K562 (cell line): ENCODE data around the gene ZNF862. TPM values are rescaled to one million over a fixed set of nuclear protein-coding genes. Genes with fewer than 3 reads are reported as not detected.

Source experiments
- BRF1 ChIP-seq: IDR thresholded peaks from 3 replicates; pipeline ENCODE4 v1.6.1; 2011; ENCODE audit warnings: borderline replicate concordance, mild to moderate bottlenecking; ENCODE audit not compliant: insufficient read length; ENCODE audit errors: extremely low read depth
- HLTF ChIP-seq: fragments of 450-650 bp; IDR thresholded peaks from 2 replicates; pipeline ENCODE4 v1.6.1; 2016
- HOXB6 ChIP-seq: fragments of 250-450 bp; sonication (Bioruptor Pico); IDR thresholded peaks from 2 replicates; pipeline ENCODE4 v1.5.1; 2022; ENCODE audit warnings: mild to moderate bottlenecking, borderline replicate concordance
- MTA1 ChIP-seq: fragments of 450-650 bp; IDR thresholded peaks from 2 replicates; pipeline ENCODE4 v1.6.1; 2017; ENCODE audit warnings: borderline replicate concordance
- NFATC3 ChIP-seq: fragments of 450-650 bp; IDR thresholded peaks from 2 replicates; pipeline ENCODE4 v1.6.1; 2017; ENCODE audit warnings: mild to moderate bottlenecking
- NUFIP1 ChIP-seq: fragments of 450-650 bp; IDR thresholded peaks from 2 replicates; pipeline ENCODE4 v1.6.1; 2018; ENCODE audit not compliant: partially characterized antibody
- RBM17 ChIP-seq: fragments of 200-400 bp; formaldehyde crosslinking; IDR thresholded peaks from 2 replicates; pipeline ENCODE4 v1.6.1; 2017; ENCODE audit warnings: low read depth, mild to moderate bottlenecking, low read length, borderline replicate concordance
- RBM39 ChIP-seq: fragments of 200-400 bp; formaldehyde crosslinking; optimal IDR thresholded peaks from 2 replicates; pipeline ENCODE3; 2018; ENCODE audit warnings: low read depth, low read length
- THRAP3 ChIP-seq: fragments of 450-650 bp; IDR thresholded peaks from 2 replicates; pipeline ENCODE4 v1.6.1; 2016; ENCODE audit warnings: mild to moderate bottlenecking, inconsistent platforms, borderline replicate concordance
- ZNF41 ChIP-seq: fragments of 250-450 bp; sonication (Bioruptor Pico); conservative IDR thresholded peaks from 2 replicates; pipeline ENCODE4 v1.4.0; 2020; ENCODE audit warnings: mild to moderate bottlenecking
- ZNF699 ChIP-seq: fragments of 250-450 bp; sonication (Bioruptor Pico); IDR thresholded peaks from 2 replicates; pipeline ENCODE4 v1.8.0; 2021; ENCODE audit warnings: mild to moderate bottlenecking, moderate library complexity; ENCODE audit not compliant: insufficient replicate concordance
- polyA plus RNA-seq, 8 experiments: library from polyadenylated mRNA; depleted of rRNA in 4 of 8; stranded (reverse) in 5 of 8; unstranded in 3 of 8; fragments of >200 nt; fragmentation: Nextera tagmentation in 2 of 8; fragmentation: Illumina TruSeq in 1 of 8; extraction: Ambion mirVana in 2 of 8; extraction: Trizol in 1 of 8; gene quantifications; 2 replicates each; pipeline versions ENCODE4 v1.2.1 to v1.2.3, GENCODE V29; 2011 to 2014; ENCODE audit warnings: inconsistent platforms in 1 of 8, missing spikeins in 1 of 8
- total RNA-seq, 7 experiments: library from RNA; depleted of rRNA in 6 of 7; stranded (reverse); fragments of >200 nt in 6 of 7; fragmentation: Illumina TruSeq in 2 of 7; extraction: Trizol in 2 of 7; gene quantifications; 2 replicates each; pipeline versions ENCODE4 v1.2.1 to v1.2.3, GENCODE V29; 2011 to 2021; ENCODE audit warnings: low replicate concordance in 1 of 7
- TF ChIP-seq, protein P1 (sequence below): sonication (generic); formaldehyde crosslinking; IDR thresholded peaks from 2 replicates; pipeline ENCODE4 v1.8.0; 2022; ENCODE audit warnings: mild to moderate bottlenecking, missing genetic modification reagents
- TF ChIP-seq, protein P2 (sequence below): fragments of 250-450 bp; sonication (Bioruptor Pico); IDR thresholded peaks from 2 replicates; pipeline ENCODE4 v1.4.0; 2020; ENCODE audit warnings: mild to moderate bottlenecking, moderate library complexity
- TF ChIP-seq, protein P3 (sequence below): fragments of 450-650 bp; IDR thresholded peaks from 2 replicates; pipeline ENCODE4 v1.6.1; 2018; ENCODE audit not compliant: partially characterized antibody
- TF ChIP-seq, protein P4 (sequence below): fragments of 450-650 bp; IDR thresholded peaks from 2 replicates; pipeline ENCODE4 v1.6.1; 2016; ENCODE audit warnings: missing biosample characterization, missing genetic modification characterization
- TF ChIP-seq, protein P5 (sequence below): sonication (generic); formaldehyde crosslinking; IDR thresholded peaks from 2 replicates; pipeline ENCODE4 v1.8.0; 2022; ENCODE audit warnings: mild to moderate bottlenecking, missing genetic modification reagents

Gene ZNF862
- total and polyA plus RNA-seq, 9 of the 15 experiments (the other 6 are each of a cell fraction or from before 2014, with no cell fraction given): 1.1 to 3.9 (median 2.6) TPM

DNA sequence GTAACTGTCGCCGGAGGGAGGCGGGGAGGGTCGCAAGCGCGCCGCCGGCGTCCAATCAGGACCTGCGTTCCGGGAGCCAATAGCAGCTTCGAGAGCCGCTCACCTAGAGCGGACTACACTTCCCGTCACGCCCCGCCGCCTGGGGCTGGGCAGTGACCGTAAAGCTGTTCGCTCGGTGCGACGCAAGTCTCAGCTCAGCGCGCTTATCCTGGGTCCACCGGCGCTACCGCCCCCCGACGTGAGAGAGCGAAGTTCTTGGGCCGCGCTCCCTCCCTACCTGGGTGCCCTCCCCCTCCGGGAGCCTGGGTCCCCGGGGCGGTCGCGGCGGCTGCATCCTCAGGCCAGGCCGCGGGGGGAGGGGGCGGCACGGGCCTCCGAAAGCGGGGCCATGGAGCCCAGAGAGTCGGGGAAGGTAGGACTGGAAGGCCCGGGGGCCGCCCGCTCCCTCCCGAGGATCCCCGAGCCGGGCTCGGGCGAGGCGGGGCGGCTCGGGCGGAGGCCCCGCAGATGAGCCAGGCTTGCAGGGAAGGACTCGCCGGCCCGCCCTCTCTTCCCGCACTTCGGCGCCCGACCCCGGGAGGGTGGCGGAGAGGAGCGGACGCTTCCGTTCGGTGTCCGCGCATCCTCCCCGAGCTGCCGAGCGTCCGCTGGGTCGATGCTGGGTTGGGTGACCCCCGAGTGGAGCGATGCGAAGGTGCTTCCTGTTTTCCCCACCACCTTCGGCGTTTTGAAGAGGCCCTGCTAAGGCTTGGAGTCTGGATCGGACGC lies at the start of gene ZNF862 (continued):
- no peak for TF ChIP-seq ZNF699 (CRISPR knock-in tag)
- TF ChIP-seq, protein P1, sequence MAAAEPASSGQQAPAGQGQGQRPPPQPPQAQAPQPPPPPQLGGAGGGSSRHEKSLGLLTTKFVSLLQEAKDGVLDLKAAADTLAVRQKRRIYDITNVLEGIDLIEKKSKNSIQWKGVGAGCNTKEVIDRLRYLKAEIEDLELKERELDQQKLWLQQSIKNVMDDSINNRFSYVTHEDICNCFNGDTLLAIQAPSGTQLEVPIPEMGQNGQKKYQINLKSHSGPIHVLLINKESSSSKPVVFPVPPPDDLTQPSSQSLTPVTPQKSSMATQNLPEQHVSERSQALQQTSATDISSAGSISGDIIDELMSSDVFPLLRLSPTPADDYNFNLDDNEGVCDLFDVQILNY (CRISPR knock-in tag): no peak
- TF ChIP-seq, protein P2, sequence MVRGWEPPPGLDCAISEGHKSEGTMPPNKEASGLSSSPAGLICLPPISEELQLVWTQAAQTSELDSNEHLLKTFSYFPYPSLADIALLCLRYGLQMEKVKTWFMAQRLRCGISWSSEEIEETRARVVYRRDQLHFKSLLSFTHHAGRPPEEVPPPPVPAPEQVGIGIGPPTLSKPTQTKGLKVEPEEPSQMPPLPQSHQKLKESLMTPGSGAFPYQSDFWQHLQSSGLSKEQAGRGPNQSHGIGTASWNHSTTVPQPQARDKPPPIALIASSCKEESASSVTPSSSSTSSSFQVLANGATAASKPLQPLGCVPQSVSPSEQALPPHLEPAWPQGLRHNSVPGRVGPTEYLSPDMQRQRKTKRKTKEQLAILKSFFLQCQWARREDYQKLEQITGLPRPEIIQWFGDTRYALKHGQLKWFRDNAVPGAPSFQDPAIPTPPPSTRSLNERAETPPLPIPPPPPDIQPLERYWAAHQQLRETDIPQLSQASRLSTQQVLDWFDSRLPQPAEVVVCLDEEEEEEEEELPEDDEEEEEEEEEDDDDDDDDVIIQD (CRISPR knock-in tag): no peak
- TF ChIP-seq MTA1: no peak
- no peak for TF ChIP-seq NFATC3
- TF ChIP-seq BRF1: no peak
- TF ChIP-seq RBM17: no peak
- TF ChIP-seq NUFIP1: no peak
- TF ChIP-seq, protein P3, sequence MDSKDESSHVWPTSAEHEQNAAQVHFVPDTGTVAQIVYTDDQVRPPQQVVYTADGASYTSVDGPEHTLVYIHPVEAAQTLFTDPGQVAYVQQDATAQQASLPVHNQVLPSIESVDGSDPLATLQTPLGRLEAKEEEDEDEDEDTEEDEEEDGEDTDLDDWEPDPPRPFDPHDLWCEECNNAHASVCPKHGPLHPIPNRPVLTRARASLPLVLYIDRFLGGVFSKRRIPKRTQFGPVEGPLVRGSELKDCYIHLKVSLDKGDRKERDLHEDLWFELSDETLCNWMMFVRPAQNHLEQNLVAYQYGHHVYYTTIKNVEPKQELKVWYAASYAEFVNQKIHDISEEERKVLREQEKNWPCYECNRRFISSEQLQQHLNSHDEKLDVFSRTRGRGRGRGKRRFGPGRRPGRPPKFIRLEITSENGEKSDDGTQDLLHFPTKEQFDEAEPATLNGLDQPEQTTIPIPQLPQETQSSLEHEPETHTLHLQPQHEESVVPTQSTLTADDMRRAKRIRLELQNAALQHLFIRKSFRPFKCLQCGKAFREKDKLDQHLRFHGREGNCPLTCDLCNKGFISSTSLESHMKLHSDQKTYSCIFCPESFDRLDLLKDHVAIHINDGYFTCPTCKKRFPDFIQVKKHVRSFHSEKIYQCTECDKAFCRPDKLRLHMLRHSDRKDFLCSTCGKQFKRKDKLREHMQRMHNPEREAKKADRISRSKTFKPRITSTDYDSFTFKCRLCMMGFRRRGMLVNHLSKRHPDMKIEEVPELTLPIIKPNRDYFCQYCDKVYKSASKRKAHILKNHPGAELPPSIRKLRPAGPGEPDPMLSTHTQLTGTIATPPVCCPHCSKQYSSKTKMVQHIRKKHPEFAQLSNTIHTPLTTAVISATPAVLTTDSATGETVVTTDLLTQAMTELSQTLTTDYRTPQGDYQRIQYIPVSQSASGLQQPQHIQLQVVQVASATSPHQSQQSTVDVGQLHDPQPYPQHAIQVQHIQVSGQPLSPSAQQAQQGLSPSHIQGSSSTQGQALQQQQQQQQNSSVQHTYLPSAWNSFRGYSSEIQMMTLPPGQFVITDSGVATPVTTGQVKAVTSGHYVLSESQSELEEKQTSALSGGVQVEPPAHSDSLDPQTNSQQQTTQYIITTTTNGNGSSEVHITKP: no peak
- TF ChIP-seq, protein P4, sequence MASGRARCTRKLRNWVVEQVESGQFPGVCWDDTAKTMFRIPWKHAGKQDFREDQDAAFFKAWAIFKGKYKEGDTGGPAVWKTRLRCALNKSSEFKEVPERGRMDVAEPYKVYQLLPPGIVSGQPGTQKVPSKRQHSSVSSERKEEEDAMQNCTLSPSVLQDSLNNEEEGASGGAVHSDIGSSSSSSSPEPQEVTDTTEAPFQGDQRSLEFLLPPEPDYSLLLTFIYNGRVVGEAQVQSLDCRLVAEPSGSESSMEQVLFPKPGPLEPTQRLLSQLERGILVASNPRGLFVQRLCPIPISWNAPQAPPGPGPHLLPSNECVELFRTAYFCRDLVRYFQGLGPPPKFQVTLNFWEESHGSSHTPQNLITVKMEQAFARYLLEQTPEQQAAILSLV (tag): no peak
- no peak for TF ChIP-seq HOXB6 (CRISPR knock-in tag)
- TF ChIP-seq ZNF41 (CRISPR knock-in tag): no peak
- no peak for TF ChIP-seq HLTF
- TF ChIP-seq, protein P5, sequence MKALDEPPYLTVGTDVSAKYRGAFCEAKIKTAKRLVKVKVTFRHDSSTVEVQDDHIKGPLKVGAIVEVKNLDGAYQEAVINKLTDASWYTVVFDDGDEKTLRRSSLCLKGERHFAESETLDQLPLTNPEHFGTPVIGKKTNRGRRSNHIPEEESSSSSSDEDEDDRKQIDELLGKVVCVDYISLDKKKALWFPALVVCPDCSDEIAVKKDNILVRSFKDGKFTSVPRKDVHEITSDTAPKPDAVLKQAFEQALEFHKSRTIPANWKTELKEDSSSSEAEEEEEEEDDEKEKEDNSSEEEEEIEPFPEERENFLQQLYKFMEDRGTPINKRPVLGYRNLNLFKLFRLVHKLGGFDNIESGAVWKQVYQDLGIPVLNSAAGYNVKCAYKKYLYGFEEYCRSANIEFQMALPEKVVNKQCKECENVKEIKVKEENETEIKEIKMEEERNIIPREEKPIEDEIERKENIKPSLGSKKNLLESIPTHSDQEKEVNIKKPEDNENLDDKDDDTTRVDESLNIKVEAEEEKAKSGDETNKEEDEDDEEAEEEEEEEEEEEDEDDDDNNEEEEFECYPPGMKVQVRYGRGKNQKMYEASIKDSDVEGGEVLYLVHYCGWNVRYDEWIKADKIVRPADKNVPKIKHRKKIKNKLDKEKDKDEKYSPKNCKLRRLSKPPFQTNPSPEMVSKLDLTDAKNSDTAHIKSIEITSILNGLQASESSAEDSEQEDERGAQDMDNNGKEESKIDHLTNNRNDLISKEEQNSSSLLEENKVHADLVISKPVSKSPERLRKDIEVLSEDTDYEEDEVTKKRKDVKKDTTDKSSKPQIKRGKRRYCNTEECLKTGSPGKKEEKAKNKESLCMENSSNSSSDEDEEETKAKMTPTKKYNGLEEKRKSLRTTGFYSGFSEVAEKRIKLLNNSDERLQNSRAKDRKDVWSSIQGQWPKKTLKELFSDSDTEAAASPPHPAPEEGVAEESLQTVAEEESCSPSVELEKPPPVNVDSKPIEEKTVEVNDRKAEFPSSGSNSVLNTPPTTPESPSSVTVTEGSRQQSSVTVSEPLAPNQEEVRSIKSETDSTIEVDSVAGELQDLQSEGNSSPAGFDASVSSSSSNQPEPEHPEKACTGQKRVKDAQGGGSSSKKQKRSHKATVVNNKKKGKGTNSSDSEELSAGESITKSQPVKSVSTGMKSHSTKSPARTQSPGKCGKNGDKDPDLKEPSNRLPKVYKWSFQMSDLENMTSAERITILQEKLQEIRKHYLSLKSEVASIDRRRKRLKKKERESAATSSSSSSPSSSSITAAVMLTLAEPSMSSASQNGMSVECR (CRISPR knock-in tag): peak; percentile 80
- TF ChIP-seq RBM39: no peak
- no peak for TF ChIP-seq THRAP3
